HG02884 (cell line): ENCODE results near the gene CDCA4.

Experiments used
- ATAC-seq: cut with Tn5 transposase; IDR thresholded peaks from one replicate; pipeline ENCODE4 v1.9.1; 2021; ENCODE audit warnings: mild to moderate bottlenecking, moderate library complexity; ENCODE audit not compliant: unreplicated experiment

Gene CDCA4

DNA sequence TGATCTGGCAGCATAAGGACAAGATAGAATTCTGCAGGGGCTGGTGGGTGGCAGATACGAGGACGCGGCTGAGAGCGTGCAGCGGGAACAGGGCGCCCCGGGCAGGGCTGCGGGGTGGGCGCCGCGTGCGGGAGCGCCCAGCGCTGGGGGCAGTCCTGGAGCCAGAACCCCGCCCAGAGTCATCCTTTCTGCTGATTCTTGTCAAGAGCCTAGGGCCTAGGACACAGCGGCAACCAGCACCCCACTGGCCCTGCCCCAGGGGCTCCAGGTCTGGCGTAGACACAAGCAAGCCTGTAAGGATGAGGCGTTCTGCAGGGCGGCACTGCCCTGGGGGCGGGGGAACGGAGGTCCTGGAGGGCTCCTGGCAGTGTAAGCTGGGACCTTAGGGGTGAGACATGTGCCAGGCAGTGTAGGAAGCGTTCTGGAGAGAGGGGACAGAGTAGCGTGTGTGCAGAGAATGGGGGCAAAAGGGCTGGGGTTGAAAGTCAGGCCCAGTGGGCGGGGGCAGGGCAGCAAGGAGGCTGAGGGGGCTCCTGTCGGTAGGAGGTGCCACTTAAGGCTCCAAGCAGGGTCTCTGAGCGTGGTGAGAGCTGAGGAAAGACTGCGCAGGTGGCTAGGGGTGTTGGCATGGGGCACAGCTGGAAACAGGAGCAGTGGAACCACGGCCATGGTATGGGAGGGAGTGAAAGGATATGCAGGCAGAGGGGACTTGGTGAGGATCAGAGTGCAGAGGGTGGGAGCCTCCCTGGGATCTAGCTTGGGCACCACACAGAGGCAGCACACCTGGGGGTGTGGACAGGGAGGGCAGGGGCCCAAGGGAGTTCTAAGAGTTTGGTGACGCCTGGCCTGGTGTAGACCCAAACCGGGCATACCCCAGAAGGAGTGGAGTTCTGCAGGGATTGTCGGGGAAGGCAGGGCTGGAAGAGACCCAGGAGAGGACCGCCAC, 41.9 kb downstream of the CDCA4 start:
- ATAC-seq = no peak

DNA sequence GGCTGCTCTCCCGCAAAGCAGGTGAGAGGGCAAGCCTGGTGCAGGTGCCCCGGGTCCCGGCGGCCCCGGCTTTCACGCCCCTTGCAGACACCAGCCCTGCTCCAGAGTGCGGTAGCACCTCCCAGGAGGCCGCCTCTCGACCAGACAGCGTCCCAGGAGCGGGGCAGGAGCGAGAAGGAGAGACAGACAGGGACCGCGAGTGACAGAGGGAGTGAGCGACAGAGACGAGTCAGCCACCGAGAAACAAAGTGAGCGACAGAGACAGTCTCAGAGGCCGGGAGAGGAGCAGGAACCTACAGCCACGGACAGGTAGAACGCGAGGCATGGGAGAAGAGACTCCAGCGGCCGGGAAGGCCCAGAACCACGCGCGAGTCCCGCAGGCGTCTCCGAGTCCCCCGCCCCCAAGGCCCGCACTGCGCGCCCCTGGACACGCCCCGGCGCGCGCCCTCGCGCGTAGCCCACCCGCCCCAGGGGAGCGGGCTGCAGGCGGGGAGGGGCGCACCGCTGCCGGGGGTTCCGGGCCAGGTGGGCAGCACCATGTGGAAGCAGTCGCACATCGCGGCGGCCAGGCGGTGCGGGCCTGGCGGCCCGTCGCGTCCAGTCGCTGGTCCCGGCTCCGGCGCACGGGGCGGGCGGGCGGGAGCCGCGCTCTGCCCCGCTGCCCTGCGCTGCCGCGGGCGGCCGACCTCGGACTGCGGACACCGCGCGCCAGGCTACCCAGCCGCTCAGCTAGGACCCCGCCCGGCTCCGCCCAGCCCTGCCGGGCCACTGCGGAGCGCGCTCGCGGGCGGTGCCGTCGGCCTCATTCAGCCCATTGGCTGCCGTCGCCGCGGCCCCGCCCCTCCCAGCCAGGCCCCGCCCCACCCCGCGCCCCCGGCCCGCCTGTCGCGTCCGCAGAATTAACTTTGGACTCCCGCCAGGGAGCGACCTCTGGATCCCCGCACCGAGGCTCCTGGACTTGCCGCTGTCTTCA, 42.9 kb downstream of the CDCA4 start, which contains the start of gene AHNAK2:
AHNAK2 (minus strand) TSS at position 694 of the 973 bp plus-strand sequence; CDS start at position 557, 137 bp downstream.
- ATAC-seq = no peak

DNA sequence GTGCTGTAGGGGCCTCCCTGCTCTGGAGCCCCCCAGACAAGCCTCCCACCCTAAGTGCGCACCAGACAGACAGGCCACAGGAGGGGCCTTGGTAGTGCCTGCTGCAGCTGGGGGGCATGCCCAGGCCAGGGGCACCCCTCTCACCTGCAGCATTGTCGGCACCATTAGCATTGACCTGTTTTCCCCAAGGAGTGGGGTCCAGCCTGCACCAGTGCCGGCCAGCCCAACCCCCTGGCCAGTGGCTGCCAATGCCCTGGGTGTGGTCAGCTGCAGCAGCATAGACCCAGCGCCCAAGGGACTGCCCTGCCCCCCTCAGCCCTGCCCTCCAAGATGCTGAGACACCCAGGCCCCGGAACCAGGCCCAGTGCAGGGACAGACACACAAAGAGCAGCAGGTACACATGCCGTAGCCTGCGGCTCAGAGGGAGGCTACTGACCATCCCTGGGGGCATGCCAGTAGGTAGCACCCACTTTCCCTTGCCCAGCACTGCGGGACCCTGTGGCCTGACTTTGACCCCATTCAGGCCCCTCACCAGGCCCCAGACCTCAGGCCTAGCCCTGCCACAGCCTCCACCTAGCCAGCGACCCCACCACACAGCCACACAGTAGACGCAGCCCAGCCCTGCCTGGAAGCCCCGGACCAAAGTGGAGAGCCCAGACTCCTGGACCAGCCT, 43.7 kb downstream of the CDCA4 start:
- ATAC-seq = no peak

DNA sequence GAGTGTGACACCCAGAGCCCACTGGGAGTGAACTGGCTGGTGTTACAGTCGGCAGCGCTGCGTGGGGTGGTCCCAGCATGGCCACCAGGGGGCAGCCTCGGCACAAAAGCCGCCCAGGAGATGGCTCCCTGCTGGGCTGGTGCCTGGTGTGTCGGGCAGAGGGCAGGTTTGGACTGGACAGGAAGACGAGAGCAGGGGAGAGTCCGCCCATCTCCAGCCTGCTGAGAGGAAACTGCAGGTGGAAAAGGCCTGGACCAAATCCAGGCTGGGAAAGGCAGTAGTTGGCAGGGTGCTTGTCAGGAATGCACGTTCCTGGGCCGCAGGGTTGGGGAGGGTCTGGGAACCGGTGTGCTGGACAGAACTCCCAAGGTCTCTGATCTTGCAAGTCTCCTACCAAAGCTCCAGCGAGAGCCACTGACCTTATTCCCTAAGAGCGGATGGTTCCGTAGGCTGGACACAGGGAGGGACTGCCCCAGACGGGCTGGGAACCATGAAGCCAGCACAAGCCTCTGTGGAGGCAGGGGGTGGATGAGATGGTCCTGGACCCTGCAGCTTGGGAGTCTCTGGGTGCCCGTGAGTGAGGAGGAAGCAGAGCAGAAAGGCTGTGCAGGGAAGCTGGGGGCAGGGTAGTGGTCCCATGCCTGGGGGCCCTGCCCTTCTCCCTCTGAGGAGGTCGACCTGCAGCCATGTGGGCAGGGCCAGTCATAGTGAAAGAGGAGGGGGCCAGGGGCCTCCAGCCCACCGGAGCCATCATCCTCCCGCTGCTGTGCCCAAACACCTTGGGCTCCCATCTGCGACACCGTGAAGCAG, 44.5 kb downstream of the CDCA4 start:
- ATAC-seq = no peak

DNA sequence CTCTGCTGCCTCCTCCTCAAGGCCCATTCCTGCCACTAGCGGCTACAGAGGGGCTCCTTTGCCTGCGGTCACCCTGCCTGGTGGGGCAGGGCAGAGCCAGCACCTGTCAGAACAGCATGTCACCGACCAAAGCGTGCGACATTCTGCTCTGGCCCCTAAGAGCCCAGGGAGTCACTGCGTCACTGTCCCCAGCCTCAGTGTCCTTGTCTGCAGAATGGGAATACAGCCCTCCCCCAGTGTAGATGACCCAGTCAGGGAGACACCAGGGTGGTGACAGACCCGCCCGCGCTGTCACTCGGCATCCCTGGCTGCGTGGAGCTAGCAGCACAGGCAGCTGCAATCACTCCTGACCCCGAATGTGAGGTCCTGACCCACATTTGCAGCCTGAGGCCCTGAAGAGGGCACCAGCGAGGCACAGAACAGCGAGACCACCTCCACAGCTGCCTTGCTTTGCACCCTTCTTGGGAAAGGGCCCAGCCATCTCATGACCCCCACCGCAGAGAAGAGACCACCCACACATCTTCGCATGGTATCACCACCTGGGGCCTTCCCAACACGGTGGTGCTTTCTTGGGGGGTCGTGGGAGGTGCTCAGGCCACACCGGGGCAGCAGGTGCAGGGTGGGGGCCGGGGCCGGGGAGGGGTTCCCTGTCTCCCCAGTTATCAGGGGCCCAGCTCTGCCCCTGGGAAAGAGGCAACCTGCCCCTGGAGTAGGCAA, 45.2 kb downstream of the CDCA4 start:
- ATAC-seq = no peak

DNA sequence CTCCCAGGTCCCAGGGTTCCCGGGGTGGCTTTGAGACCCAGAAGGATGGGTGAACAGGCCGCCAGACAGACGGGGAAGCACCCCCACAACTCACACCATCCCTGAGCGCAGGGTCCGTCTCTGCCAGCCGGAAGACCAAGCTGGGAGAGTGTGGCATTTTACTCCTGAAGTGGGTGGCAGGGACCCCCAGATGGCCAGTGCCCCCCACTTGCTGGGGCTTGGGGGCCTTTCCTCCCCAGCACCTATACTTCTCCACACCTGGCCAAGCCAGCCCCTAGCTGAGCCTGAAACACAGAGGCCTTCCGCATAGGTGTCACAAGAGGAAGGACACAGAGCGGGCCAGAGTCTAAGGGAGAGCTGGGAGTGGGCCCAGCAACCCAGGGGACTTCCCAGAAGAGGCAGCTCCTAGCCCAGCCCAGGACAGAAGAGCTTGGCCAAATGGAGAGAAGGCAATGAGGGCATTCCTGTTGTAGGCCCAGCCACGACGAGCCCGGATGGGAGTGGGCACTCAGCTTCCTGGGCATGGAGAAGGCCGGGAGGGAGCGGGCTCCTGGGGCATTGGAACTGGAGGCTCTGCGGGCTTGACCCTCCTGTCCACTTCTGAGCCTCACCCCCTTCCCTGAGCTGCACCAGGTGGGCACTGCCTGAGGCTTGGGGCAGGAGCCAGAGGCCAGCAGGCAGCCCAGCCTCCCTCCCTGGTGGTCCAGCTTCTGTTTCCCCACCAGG, 46.1 kb downstream of the CDCA4 start:
- ATAC-seq = no peak

DNA sequence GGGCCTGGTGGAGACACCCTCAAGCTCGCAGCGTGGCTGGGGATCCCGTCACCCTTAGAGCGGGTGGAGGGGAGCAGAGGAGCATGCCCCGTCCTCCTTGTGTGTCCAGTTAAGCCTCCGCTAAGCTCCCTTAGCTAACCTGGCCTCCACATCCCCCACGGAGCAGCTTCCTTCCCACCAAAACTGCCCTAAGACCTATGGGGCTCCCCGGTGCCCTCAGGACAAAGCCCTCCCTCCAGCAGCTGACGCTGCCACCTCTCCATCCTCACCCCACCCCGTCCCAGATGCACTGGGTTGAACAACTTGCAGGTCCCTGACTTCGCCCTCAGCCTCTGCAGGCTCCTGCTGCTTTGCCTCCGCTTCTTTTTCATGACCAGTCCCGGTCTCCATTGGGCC, 46.7 kb downstream of the CDCA4 start:
- no peak for ATAC-seq

DNA sequence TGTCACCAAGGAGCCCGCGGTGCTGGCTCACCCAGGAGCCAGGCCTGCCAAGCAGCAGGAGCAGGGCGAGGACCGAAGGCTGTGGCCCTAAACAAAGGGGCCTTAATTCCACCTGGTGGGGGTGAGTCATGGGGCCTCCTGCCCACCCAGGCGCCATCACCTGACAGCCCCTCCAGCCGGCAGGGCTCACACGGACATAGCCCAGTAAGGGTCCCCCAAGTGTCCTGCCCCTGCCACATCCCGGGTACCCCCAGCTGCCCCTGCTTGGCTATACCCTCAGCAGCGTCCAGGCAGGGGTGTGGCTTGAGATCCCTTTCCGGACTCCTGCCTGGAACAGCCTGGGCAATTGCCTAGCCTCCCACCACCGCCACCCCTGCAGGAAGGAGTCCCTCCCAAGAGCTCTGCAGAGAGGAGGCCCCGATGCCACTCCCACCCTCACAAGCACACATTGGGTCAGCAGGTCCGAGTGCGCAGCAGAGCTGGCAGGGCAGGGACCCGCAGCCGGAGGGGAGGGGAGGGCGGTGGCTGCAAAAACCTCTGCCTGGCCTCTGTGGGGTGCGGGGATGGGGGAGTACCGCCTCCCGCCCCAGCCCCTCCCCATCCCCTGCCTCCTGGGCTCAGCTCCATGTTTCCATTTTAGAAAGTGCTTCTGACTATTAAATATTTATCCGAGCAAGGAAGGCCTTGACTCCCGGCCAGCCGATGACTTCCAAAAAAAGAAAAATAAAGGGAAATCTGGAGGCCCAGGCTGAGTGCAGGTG, 47.3 kb downstream of the CDCA4 start:
- no peak for ATAC-seq

DNA sequence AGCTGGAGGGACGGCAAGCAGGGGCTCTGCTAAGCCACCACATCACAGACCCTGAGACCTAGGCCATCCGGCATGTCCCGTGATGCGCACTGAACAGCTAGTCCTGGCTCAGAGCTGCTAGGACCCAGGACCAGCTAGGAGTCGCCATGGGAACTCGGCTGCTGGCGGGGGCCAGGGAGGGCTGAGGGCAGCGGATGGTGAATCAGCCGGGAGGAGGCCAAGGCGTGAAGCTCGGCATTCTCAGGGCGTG, 47.8 kb downstream of the CDCA4 start:
- ATAC-seq = no peak

DNA sequence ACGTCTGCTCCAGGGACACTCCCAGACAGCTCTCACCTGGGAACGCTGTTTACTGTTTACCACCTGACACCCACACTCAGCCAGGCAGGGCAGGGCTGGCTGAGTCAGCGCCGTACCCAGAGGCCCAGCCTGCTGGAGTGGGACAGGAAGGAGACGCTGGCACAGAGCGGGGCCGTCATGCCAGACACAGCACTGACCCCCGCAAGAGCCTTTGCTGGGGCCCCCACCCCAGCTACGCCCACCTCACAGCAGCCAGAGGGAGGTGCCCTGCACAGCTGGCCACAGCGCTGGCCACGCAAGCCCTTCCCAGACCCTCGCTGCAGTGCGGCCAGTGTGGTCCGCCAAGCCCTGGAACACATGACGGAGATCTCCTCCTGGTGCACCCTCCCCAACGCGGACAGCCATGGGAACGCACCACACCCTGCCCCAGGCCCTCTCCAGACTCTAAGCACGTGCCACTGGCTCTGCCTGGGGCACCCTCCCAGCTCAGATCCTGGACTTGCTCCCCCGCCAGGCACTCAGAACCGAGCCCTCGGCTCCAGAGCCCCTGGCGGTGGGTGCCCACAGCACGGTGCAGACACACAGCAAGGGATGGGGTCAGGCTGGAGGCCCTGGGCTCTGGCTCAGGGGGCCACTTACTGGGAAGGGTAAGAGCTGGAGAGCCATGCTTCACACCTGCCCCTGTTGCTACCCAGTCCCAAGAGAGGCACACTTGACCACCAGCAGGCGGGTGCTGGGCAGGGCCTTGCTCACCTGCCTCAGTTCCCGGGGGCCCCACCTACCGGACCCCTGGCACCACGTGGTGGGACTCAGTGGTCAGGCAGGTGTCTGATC, 48.4 kb downstream of the CDCA4 start:
- no peak for ATAC-seq

DNA sequence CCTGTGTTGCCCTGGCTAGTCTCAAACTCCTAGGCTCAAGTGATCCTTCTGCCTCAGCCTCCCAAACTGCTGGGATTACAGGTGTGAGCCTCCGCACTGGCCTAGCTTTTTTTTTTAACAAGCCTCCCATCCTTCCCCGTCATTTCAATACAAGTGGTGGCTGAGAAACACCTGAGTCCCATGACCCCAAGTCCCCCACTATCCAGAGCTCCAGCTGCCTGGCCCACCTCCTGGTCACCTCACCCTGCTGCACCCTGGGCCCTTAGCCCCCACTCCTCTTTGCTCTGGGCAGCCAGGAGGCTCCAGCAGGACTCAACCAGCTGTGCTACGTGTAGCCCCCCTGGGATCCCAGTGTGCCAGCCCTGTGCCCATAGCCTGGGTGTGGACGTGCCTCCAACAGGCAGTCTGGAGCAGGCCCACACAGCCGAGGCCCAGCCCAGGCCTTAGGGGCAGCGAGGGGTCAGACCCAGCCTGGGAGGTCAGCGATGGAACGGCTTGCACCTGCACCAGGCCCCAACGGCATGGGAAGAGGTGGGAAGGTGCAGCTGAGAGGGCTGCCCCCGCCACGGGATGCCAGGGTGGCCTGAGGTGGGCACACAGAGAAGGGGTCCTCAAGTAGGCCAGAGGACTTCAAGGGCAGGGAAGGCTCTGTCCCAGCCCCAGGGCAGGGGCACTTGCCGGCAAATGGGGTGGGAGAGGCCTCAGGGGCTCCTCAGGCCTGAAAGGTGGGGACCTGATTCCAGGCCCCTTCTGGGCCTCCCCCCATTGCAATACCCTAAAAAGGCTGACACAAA, 49.2 kb downstream of the CDCA4 start:
- no peak for ATAC-seq

DNA sequence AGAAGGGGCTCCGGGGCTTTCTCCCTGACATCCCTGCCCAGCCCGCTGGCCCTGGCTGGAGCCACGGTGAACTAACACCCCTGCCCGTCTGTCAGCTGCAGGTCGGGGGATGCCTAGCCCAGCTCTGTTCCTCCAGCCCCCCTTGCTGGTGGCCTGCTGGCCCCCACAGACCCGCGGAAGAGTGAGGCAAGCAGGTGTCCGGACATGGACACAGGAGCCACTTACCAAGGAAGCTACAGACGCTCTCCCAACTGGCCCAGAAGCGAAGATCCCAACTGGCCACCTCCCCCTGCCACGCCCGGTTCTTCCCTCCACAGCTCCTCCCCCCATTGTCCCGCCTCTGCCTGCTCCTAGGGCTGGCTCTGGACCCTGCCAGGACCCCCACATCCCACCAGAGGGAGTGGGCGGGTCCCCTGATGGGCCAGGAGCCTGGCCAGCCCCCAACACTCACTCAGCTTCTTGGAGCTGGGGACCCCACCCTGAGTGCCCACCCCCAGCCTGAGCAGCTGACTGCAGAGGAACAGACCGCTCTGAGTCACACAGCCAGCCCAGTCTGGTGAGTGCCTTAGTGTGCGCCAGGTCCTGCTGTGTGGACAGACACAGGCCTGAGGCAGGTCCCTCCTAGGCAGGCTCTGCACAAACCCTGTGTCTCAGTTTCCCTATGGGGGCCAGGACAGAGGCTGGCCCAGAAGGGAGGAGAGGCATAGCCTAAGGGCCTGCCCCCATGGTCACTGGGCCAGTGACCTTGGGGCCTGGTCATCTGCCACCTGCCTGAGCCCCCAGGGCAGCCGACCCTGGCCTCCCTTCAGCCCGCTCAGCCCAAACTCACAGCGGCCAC, 50.4 kb downstream of the CDCA4 start:
- ATAC-seq = no peak

DNA sequence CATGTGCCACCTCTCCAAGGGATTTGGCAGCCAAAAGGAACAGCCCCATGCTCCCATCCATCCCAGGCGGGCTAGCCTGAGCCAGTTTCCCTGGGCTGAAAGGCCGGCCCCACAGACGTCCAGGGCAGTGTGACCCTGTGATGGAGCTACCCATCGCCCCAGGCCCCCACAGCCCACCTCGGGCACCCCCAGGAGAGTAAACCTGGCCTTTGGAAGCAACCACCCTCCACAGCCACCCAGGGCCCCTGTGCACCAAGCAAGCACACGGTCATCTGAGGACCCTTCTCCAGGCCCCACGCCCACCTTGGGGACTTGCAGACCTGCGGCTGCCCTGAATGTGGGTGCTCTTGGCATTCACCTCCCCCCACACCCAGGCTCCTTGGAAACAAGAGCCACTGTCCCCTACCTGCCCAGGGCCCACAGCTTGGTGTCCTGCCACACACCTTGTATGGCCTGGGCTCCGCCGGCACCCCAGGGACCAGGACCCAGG, 51.1 kb downstream of the CDCA4 start:
- ATAC-seq = no peak

DNA sequence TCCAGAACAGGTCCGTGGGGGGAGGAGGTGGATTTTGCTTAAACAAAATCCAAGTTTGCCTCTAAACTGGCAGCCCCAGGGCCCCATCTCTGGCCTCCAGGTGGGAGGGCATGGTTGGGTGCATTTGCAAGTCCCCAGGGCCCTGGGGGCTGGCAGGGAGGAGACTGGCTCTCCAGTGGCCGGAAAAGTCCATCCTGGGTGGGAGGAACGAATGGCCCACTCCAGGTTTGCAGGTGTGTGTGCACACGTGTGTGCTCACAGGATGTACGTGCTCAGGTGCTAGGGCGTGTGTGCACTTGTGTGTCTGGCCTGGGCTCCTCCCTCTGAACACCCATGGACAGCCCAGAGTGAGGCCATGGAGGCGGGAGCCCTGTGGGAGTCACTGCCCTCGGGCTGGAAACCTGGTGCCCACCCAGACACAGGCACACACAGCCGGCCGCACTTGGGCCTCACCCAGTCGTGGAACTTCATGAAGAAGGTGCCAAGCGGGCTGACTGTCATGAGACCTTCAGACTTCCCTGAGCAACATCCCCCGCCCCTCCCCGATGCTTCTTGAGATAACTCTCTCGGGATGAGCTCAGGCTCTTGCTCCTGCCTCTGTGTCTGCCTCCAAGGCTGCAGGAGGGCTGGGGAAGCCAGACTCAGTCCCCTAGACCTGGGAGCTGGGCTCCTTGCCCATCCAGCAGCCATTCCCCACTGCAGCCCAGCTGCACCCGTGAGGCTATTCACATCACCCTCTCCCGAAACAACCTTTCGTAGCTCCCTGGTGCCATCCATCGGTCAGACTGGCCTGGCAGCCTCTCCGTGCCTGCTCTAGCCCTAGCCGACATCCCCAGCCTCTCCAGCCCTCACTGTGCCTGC, 52.1 kb downstream of the CDCA4 start:
- no peak for ATAC-seq

DNA sequence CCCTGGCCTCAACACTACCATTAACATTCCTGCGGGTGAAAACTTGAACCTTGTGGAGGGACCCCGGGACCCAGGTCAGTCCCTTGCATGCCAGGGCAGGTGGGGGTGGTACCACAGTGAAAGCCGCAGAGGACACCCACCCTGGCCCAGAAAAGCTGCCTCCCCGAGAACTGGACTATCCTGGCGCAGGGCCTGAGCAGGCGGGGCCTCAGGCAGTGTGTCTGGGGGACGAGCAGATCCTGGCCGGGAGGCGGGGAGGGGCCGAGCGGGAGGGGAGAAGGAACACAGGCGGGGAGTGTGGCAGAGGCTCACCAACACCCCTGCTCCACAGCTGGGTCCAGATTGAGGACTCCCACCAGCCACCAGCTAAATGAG, 52.7 kb downstream of the CDCA4 start:
- ATAC-seq = no peak
